HFFc6 (cell line): ENCODE measurements around the gene TMEM190. TPM values are rescaled to one million over a fixed set of nuclear protein-coding genes. Genes with fewer than 3 reads are reported as not detected.

Experiments
- DNase-seq: peaks from one replicate; pipeline ENCODE4 v3.0.0-alpha.2; 2018
- H3K27ac Mint-ChIP-seq: 2 replicates; pipeline ENCODE4 v1.8.0; 2020; ENCODE audit warnings: mild to moderate bottlenecking, mixed read lengths
- H3K27me3 Mint-ChIP-seq: 2 replicates; pipeline ENCODE4 v1.8.0; 2021; ENCODE audit warnings: mild to moderate bottlenecking, moderate library complexity, mixed read lengths; ENCODE audit not compliant: insufficient read depth
- H3K36me3 Mint-ChIP-seq: 2 replicates; pipeline ENCODE4 v1.8.0; 2021; ENCODE audit warnings: low read depth, mixed read lengths
- H3K4me1 Mint-ChIP-seq: 2 replicates; pipeline ENCODE4 v1.8.0; 2020; ENCODE audit warnings: low read depth, mixed read lengths
- H3K4me3 Mint-ChIP-seq: 2 replicates; pipeline ENCODE4 v1.8.0; 2020; ENCODE audit warnings: mild to moderate bottlenecking, moderate library complexity, mixed read lengths
- H3K9me3 Mint-ChIP-seq: 2 replicates; pipeline ENCODE4 v1.8.0; 2020; ENCODE audit warnings: mild to moderate bottlenecking, mixed read lengths
- CTCF ChIP-seq: fragments of 200-600 bp; sonication (generic); IDR thresholded peaks from 2 replicates; pipeline ENCODE4 v1.5.0; 2021; ENCODE audit warnings: antibody characterized with exemption, mild to moderate bottlenecking
- total RNA-seq, 6 experiments: library from RNA; stranded (reverse); fragmentation: NEBNext Ultra II Directional; extraction: Animal tissue kit (Norgen Biotek cat#: 25700); gene quantifications; 2 replicates in 1 of 6; 3 replicates in 5 of 6; pipeline ENCODE4 v1.2.3, GENCODE V29; 2021

The TMEM190 gene
- total RNA-seq, 6 experiments from 2014 or later = 0.33 to 1.1 (median 0.61) TPM; not detected in 3

DNA sequence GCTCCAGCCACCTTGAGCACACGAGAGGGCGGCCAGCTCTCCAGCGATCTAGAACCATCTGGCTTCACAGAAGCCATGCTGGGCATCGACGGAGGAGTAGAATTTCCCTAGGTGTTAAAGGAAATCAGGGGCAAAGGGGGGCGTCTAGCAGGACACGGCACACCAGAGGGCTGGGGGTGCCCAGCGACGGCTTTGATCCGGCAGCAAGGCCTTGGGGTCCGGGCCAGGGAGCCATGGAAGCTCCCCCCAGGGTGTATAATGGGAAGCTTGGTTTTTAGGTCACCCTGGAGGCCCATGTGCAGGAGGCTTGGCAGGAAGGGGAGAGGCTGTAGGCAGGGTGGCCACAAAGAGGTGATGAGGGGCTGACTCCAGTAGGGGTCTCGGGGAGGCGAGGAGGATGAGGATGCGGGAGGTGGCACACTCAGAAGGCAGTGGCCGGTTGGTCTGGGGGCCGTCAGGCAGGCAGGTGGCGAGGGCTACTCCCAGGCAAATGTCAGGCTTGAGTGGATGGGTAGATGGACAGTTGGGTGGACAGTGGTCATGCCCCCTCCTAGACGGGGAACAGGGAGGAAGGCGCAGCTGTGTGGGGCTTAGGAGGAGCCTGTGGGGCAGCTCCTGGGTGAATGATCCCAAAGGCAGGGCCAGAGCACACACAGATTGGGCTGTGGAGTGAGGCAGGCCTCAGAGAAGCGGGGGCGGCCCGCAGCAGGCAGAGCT, 31.4 kb upstream of the TMEM190 start:
- no peak for TF ChIP-seq CTCF
- no peak for DNase-seq
- peaks cover 23% of the 10 kb centered on the region for H3K4me1 Mint-ChIP-seq
- no peak overlapping the region for H3K4me3 Mint-ChIP-seq
- no peaks in the 10 kb centered on the region for H3K27me3 Mint-ChIP-seq
- H3K27ac Mint-ChIP-seq = no peak overlapping the region
- no peaks in the 10 kb centered on the region for H3K9me3 Mint-ChIP-seq
- no peaks in the 10 kb centered on the region; the same call in 1 of the 2 replicates for H3K36me3 Mint-ChIP-seq

GRCh38 chr19:55345818-55346724, 30.6 kb upstream of the TMEM190 start:
- TF ChIP-seq CTCF = no peak
- no peak for DNase-seq
- peaks cover 17% of the 10 kb centered on the region for H3K4me1 Mint-ChIP-seq

DNA sequence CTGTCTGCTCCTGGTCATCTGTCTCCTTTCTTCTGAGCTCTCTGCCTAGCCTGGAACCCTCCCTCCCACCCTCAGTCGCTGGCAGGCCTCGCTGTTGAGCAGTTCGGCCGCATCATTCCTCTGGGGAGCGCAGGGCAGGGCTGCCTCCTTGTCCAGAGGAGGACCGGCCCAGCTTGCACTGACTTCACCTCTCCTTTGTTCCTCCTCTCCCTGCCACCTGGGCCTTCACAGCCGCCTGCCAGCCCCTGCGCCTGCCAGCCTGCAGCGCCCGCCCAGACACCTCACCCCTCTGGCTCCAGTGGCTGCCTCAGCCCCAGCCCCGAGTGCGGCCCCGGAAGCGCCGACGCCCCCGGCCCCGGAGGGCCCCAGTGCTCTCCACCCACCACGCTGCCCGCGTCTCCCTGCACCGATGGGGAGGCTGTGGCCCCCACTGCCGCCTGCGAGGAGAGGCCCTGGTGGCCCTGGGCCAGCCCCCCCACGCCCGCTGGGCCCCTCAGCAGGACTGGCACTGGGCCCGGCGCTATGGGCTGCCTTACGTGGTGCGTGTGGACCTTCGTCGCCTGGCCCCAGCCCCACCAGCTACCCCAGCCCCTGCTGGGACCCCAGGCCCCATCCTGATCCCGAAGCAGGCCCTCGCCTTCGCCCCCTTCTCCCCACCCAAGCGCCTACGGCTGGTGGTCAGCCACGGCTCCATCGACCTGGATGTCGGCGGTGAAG, 29.7 kb upstream of the TMEM190 start:
- H3K9me3 Mint-ChIP-seq = no peaks in the 10 kb centered on the region
- TF ChIP-seq CTCF = no peak
- H3K4me3 Mint-ChIP-seq = no peak overlapping the region
- H3K36me3 Mint-ChIP-seq = no peaks in the 10 kb centered on the region; the same call in 1 of the 2 replicates
- H3K27me3 Mint-ChIP-seq = peaks cover 6% of the 10 kb centered on the region
- H3K27ac Mint-ChIP-seq = no peak overlapping the region
- DNase-seq = no peak
- H3K4me1 Mint-ChIP-seq = peaks cover 11% of the 10 kb centered on the region

More at GRCh38 chr19:55345818-55346724, 30.6 kb upstream of the TMEM190 start:
- Mint-ChIP-seq H3K27ac (no peak overlapping the region), H3K36me3 (no peaks in the 10 kb centered on the region; the same call in 1 of the 2 replicates), H3K9me3 (no peaks in the 10 kb centered on the region), H3K27me3 (no peaks in the 10 kb centered on the region), H3K4me3 (no peak overlapping the region)

GRCh38 chr19:55347442-55348009, 29.1 kb upstream of the TMEM190 start:
- Mint-ChIP-seq H3K9me3 (no peaks in the 10 kb centered on the region), H3K4me1 (peaks cover 11% of the 10 kb centered on the region), H3K4me3 (no peak overlapping the region), H3K27me3 (peaks cover 8% of the 10 kb centered on the region), H3K27ac (no peak overlapping the region), H3K36me3 (no peaks in the 10 kb centered on the region; the same call in 1 of the 2 replicates)
- no peak for DNase-seq
- no peak for TF ChIP-seq CTCF
